Liver (tissue), 9 donors: ENCODE results near the gene PHC3. TPM values are rescaled to one million over a fixed set of nuclear protein-coding genes. Genes with fewer than 3 reads are reported as not detected.

Source experiments
- DNase-seq: peaks from one replicate; pipeline ENCODE4 v3.0.0-alpha.2; 2017; ENCODE audit warnings: low spot score
- H3K27ac ChIP-seq, 2 donors: one replicate each; pipeline ENCODE4 v1.7.0; 2013; ENCODE audit warnings: inconsistent platforms in 2 of 2, low read length in 2 of 2, control low read depth in 1 of 2, low read depth in 1 of 2, mild to moderate bottlenecking in 1 of 2
- H3K27me3 ChIP-seq, 4 donors: one replicate each; pipeline versions ENCODE4 v1.6.1 to v1.7.0; 2013; ENCODE audit warnings: low read length in 3 of 4, inconsistent platforms in 1 of 4, mild to moderate bottlenecking in 1 of 4, moderate library complexity in 1 of 4; ENCODE audit not compliant: control insufficient read depth in 4 of 4, insufficient read depth in 4 of 4
- H3K36me3 ChIP-seq, 4 donors: one replicate each; pipeline versions ENCODE4 v1.6.1 to v1.7.0; 2013; ENCODE audit warnings: low read length in 3 of 4, mild to moderate bottlenecking in 3 of 4, low read depth in 1 of 4, moderate library complexity in 1 of 4; ENCODE audit not compliant: control insufficient read depth in 4 of 4, insufficient read depth in 3 of 4
- H3K4me1 ChIP-seq, 4 donors: one replicate each; pipeline versions ENCODE4 v1.6.1 to v1.7.0; 2013; ENCODE audit warnings: low read length in 3 of 4, mild to moderate bottlenecking in 3 of 4, moderate library complexity in 1 of 4; ENCODE audit not compliant: control insufficient read depth in 4 of 4, insufficient read depth in 4 of 4
- H3K4me3 ChIP-seq, 3 donors: one replicate each; pipeline versions ENCODE4 v1.6.1 to v1.7.0; 2013; ENCODE audit warnings: low read length in 3 of 3, control low read depth in 1 of 3, low read depth in 1 of 3, mild to moderate bottlenecking in 1 of 3
- H3K9ac ChIP-seq, 2 donors: one replicate each; pipeline ENCODE4 v1.7.0; 2013; ENCODE audit warnings: low read length in 2 of 2, mild to moderate bottlenecking in 2 of 2, moderate library complexity in 2 of 2, control low read depth in 1 of 2, low read depth in 1 of 2
- H3K9me3 ChIP-seq, 4 donors: one replicate each; pipeline versions ENCODE4 v1.6.1 to v1.7.0; 2013; ENCODE audit warnings: low read length in 3 of 4; ENCODE audit not compliant: control insufficient read depth in 4 of 4
- FOXA1 ChIP-seq: IDR thresholded peaks from 2 replicates; pipeline ENCODE4 v1.6.1; 2016; ENCODE audit warnings: antibody characterized with exemption
- FOXA2 ChIP-seq: IDR thresholded peaks from 2 replicates; pipeline ENCODE4 v1.6.1; 2016; ENCODE audit warnings: antibody characterized with exemption
- HNF4G ChIP-seq: IDR thresholded peaks from 2 replicates; pipeline ENCODE4 v1.6.1; 2016; ENCODE audit warnings: antibody characterized with exemption
- JUND ChIP-seq, 2 donors: IDR thresholded peaks; 2 replicates each; pipeline ENCODE4 v1.6.1; 2016; ENCODE audit warnings: antibody characterized with exemption in 2 of 2
- NR2F2 ChIP-seq: IDR thresholded peaks from 2 replicates; pipeline ENCODE4 v1.6.1; 2016; ENCODE audit warnings: antibody characterized with exemption
- RAD21 ChIP-seq, 2 donors: IDR thresholded peaks; 2 replicates each; pipeline ENCODE4 v1.6.1; 2016; ENCODE audit warnings: antibody characterized with exemption in 2 of 2, mild to moderate bottlenecking in 2 of 2
- RXRA ChIP-seq, 2 donors: IDR thresholded peaks; 2 replicates each; pipeline ENCODE4 v1.6.1; 2017 to 2018; ENCODE audit warnings: antibody characterized with exemption in 2 of 2, mild to moderate bottlenecking in 1 of 2
- SP1 ChIP-seq: IDR thresholded peaks from 2 replicates; pipeline ENCODE4 v1.6.1; 2018; ENCODE audit warnings: antibody characterized with exemption, mild to moderate bottlenecking
- YY1 ChIP-seq: IDR thresholded peaks from 2 replicates; pipeline ENCODE4 v1.6.1; 2016; ENCODE audit warnings: antibody characterized with exemption, mild to moderate bottlenecking
- WGBS: extraction: QIAGEN DNeasy Blood & Tissue Kit; methylation state at CpG from one replicate; pipeline ENCODE4 v1.1.7; 2013; 5-methylcytosine and 5-hydroxymethylcytosine counted together
- polyA plus RNA-seq, 2 donors: library from polyadenylated mRNA; stranded (reverse) in 1 of 2; unstranded in 1 of 2; fragments of 200-250 nt in 1 of 2; fragments of >200 nt in 1 of 2; fragmentation: Nextera tagmentation in 1 of 2; extraction: Ambion mirVana in 1 of 2; gene quantifications; one replicate each; pipeline versions ENCODE4 v1.2.1 to v1.2.3, GENCODE V29; 2013 to 2015
- total RNA-seq, 2 donors: library from RNA; depleted of rRNA; stranded (reverse); fragments of >200 nt; gene quantifications; one replicate each; pipeline ENCODE4 v1.2.3, GENCODE V29; 2014
- TF ChIP-seq, protein P1 (sequence below): IDR thresholded peaks from 2 replicates; pipeline ENCODE4 v1.6.1; 2016; ENCODE audit warnings: antibody characterized with exemption
- TF ChIP-seq, protein P2 (sequence below): IDR thresholded peaks from 2 replicates; pipeline ENCODE4 v1.6.1; 2016; ENCODE audit warnings: antibody characterized with exemption, mild to moderate bottlenecking
- TF ChIP-seq, protein P3 (sequence below): IDR thresholded peaks from 2 replicates; pipeline ENCODE4 v1.6.1; 2016; ENCODE audit warnings: antibody characterized with exemption
- TF ChIP-seq, protein P4 (sequence below): IDR thresholded peaks from 2 replicates; pipeline ENCODE4 v1.6.1; 2016; ENCODE audit warnings: antibody characterized with exemption
- donor health status: healthy.
- donor health status: healthy.
- donor health status: healthy.
- donor health status: healthy.
- donor health status: healthy.

Gene PHC3
- total and polyA plus RNA-seq, 4 donors: 3.9 to 44.7 (median 24.2) TPM

DNA sequence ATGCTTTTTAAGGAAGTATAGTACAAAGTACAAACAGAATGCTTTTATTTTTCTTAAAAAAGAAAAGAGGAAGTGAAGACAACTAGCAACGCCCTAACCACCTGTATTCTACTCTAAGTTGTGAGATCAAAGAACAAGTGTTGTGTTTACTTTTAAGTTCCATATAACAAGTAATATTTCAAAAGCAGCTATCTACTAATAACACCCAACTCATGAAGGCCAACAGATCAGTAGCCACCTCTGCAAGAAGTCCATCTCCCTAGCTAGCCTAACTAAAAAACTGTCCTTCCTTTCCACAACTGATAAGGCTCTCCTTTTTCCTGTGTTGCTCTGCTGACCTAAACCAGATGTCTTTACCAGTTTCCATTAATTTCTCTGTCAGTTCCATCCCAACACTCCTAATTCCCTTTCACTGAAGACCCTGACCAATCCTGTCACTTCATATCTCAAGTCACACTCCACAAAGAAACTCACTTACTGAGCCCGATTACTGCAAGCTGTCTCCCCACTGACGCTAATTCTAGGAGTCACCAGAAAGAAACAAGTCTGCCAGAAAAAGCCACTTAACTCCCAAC lies 26.9 kb downstream of the PHC3 start:
- no peak for DNase-seq
- TF ChIP-seq, protein P1, sequence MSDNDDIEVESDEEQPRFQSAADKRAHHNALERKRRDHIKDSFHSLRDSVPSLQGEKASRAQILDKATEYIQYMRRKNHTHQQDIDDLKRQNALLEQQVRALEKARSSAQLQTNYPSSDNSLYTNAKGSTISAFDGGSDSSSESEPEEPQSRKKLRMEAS: no peak
- TF ChIP-seq, protein P2, sequence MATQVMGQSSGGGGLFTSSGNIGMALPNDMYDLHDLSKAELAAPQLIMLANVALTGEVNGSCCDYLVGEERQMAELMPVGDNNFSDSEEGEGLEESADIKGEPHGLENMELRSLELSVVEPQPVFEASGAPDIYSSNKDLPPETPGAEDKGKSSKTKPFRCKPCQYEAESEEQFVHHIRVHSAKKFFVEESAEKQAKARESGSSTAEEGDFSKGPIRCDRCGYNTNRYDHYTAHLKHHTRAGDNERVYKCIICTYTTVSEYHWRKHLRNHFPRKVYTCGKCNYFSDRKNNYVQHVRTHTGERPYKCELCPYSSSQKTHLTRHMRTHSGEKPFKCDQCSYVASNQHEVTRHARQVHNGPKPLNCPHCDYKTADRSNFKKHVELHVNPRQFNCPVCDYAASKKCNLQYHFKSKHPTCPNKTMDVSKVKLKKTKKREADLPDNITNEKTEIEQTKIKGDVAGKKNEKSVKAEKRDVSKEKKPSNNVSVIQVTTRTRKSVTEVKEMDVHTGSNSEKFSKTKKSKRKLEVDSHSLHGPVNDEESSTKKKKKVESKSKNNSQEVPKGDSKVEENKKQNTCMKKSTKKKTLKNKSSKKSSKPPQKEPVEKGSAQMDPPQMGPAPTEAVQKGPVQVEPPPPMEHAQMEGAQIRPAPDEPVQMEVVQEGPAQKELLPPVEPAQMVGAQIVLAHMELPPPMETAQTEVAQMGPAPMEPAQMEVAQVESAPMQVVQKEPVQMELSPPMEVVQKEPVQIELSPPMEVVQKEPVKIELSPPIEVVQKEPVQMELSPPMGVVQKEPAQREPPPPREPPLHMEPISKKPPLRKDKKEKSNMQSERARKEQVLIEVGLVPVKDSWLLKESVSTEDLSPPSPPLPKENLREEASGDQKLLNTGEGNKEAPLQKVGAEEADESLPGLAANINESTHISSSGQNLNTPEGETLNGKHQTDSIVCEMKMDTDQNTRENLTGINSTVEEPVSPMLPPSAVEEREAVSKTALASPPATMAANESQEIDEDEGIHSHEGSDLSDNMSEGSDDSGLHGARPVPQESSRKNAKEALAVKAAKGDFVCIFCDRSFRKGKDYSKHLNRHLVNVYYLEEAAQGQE: no peak
- TF ChIP-seq HNF4G (no peak), FOXA2 (no peak), SP1 (no peak), FOXA1 (no peak), JUND (IDR thresholded peaks at IDR 0.05) (no peak), RXRA (IDR thresholded peaks at IDR 0.05) (no peak), YY1 (no peak)
- TF ChIP-seq, protein P3, sequence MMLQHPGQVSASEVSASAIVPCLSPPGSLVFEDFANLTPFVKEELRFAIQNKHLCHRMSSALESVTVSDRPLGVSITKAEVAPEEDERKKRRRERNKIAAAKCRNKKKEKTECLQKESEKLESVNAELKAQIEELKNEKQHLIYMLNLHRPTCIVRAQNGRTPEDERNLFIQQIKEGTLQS: no peak
- H3K27me3 ChIP-seq: no peaks in the 10 kb centered on the region
- WGBS: 67% methylated on average over 3 of the region's 3 CpGs
- H3K9ac ChIP-seq: no peak overlapping the region
- H3K36me3 ChIP-seq: peaks cover 0 to 3% (median under 1%) of the 10 kb centered on the region in 4 donors
- H3K4me3 ChIP-seq: no peak overlapping the region
- peaks cover 0 to 4% (median 0%) of the 10 kb centered on the region in 4 donors for H3K4me1 ChIP-seq
- no peak overlapping the region for H3K27ac ChIP-seq
- no peaks in the 10 kb centered on the region for H3K9me3 ChIP-seq

DNA sequence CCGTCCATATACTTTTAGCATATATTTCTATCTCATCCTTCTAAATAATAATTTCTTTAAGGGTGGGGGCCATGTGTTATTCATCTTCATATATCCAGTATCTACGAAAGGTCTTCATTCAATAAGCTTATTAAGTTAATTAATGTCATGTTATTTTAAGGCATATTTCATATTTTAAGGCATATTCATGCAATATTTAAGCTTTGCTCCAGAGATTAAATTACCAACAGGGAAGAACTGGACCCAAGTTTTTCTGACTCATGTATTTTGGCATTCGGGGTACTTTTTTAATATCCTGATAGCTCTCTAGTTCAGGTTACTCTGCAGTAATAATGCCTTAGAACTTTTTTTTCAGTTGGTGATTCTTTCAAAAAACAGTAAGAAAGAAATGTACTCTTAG lies 27.4 kb downstream of the PHC3 start:
- Histone ChIP-seq H3K36me3 (peaks cover 0 to 4% (median 2%) of the 10 kb centered on the region in 4 donors), H3K27ac (no peak overlapping the region), H3K9ac (no peak overlapping the region), H3K4me3 (no peak overlapping the region), H3K4me1 (no peaks in the 10 kb centered on the region), H3K9me3 (no peaks in the 10 kb centered on the region), H3K27me3 (no peaks in the 10 kb centered on the region)
- DNase-seq: no peak
- TF ChIP-seq FOXA2 (no peak), NR2F2 (no peak)
- 90% methylated on average over 3 of the region's 3 CpGs for WGBS

DNA sequence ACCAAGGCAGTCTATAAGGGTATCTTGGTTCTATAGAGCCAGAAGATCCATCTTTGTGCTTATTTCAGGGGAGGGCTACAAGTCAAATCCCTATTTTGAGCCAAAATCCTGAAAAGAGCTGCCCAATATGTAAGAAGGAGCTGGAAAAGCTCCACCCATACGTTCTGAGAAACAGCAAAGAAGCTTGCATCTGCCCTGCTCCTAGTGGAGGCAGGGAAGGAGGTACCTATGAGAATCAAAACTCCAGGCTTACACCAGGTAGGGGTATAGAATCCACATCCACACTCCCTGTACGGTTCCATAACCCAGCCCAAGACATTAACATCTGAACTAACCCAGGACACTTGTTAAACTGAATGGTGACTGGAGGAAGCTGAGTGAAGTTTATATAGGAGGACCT lies 30.0 kb downstream of the PHC3 start:
- Histone ChIP-seq H3K4me1 (no peaks in the 10 kb centered on the region), H3K27me3 (no peaks in the 10 kb centered on the region), H3K9me3 (no peaks in the 10 kb centered on the region), H3K9ac (no peak overlapping the region), H3K27ac (no peak overlapping the region), H3K36me3 (peaks cover 0 to 7% (median 3%) of the 10 kb centered on the region in 4 donors), H3K4me3 (no peak overlapping the region)
- no peak for DNase-seq
- WGBS: 84% methylated on average over 2 of the region's 2 CpGs
- TF ChIP-seq, protein P3: no peak
- no peak for TF ChIP-seq RAD21 (IDR thresholded peaks at IDR 0.05)
- TF ChIP-seq, protein P4, sequence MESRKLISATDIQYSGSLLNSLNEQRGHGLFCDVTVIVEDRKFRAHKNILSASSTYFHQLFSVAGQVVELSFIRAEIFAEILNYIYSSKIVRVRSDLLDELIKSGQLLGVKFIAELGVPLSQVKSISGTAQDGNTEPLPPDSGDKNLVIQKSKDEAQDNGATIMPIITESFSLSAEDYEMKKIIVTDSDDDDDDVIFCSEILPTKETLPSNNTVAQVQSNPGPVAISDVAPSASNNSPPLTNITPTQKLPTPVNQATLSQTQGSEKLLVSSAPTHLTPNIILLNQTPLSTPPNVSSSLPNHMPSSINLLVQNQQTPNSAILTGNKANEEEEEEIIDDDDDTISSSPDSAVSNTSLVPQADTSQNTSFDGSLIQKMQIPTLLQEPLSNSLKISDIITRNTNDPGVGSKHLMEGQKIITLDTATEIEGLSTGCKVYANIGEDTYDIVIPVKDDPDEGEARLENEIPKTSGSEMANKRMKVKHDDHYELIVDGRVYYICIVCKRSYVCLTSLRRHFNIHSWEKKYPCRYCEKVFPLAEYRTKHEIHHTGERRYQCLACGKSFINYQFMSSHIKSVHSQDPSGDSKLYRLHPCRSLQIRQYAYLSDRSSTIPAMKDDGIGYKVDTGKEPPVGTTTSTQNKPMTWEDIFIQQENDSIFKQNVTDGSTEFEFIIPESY: no peak
